ENCODE data around the gene DCTN5. TPM values are rescaled to one million over a fixed set of nuclear protein-coding genes. Genes with fewer than 3 reads are reported as not detected.

DCTN5 gene
- 93.0 TPM for total RNA-seq

DNA sequence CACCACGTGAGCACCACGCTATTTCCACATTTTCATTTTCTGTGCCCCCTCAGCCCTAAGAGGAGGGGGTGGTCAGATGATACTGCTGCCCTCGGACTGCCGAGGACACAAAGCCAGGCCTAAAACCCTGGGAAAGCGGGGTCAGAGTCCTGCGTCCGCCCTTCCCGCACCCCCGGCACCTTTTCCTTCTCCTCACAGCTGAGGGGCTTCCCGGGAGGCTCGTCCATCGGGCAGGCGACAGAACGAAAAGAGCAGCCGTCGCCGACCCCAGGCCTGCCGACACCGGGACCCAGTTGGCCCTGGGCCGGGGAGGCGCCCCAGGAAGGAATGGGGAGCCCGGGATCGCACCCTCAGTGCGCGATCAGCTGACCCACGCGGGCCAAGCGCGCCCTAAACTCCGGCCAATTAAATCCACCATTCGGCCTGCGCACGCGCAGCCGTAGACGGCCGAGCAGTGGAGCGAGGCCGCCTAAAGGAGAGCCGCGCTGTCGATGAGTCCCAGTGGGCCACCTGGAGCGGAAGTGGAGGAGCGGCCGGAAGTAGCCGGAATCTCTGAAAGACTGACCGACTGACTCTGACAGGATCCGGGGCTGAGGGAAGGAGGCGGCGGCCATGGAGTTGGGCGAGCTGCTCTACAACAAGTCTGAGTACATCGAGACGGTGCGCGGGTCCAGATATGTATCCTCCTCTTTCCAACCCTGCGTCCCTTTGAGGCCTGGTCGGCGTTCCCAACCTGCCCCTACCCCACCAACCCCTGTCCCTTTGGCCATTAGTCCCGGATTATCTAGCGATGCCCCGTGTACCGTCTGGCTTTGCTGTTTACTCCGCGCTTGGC lies at the start of gene DCTN5, which contains the start of gene PALB2:
Gene DCTN5, plus strand, starts transcription at position 536 of the 835 bp plus-strand sequence. Its CDS starts 77 bp downstream, at position 613.
Gene PALB2, minus strand, starts transcription at position 380 of the 835 bp plus-strand sequence. Its CDS starts 153 bp downstream, at position 227.

DNA sequence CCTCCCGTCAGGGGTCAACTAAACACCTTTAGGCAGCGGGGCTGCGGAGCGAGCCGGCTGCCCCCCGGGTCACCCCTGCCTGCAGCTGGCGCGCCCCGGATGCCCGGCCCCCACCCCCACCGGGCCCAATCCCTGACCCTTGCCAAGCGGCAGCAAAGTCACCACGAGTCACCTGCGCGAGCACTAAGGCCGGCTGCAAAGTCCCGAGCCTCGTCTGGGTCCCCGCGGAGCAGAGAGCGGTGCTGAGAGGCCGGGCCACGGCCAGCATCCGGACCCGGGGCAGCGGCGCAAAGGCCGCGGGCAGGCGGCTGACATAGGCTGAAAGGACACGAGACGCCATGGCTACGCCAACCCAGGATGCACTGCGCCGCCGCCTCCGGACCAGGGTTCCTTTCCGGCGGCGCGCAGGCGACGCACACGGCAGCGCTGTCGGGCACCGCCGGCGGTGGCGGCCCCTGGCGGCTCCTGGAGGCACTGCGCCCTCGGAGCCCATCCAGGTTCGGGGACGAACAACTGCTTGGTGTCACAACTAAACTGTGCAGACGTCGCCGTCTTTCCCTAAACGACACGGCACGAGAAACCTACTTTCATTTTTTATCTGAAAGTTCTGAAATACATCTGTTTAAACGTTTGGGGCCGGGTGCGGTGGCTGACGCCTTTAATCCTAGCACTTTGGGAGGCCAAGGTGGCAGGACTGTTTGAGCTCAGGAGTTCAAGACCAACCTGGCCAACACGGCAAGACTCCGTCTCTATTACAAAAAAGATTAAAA lies 45.1 kb upstream of the DCTN5 start, which contains the start of gene NDUFAB1:
Gene NDUFAB1, minus strand, starts transcription at position 366 of the 770 bp plus-strand sequence. Its CDS starts 26 bp downstream, at position 340.

DNA sequence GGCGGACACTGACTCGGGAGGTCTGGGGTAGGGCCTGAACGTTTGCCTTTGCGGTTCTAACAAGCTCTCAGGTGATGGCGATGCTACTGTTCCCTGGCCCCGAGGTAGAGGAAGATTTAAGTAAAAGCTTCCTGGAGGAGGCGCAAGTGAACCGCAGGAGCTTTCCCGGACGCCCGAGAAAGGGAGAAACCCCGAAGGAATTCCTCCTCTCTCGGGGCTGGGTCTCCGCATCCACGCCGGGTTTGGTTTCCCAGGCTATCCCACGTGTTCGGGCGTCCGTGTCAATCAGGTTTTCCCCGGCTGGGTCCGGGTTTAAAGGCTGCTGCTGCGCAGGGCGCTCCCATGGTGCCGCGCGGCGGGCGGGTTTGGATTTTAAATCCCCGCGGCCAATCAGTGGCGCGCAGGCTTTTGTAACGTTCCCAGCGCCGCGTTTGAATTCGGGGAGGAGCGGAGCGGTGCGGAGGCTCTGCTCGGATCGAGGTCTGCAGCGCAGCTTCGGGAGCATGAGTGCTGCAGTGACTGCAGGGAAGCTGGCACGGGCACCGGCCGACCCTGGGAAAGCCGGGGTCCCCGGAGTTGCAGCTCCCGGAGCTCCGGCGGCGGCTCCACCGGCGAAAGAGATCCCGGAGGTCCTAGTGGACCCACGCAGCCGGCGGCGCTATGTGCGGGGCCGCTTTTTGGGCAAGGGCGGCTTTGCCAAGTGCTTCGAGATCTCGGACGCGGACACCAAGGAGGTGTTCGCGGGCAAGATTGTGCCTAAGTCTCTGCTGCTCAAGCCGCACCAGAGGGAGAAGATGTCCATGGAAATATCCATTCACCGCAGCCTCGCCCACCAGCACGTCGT lies 37.4 kb downstream of the DCTN5 start, which contains the start of gene PLK1:
Gene PLK1, plus strand, starts transcription at position 460 of the 844 bp plus-strand sequence. Its CDS starts 44 bp downstream, at position 504.

DNA sequence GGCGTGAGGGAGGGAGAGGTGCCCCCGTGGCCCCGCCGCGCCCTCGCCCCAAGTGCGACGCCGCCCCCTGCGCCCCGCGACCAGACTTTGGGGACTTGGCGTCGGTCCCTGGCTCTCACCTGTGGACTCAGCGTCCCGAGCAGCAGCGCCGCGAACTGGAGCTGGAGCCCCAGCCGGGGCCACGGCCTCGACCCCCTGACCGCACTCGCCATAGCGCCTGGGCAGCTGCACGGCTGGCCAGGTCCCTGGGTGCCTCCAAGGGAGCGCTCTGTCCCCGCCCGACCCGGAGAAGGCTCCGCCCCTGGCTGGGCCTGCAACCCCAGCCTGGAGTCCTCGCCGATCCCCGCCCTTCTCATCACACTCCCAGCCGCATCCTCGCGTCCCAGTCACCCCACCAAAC lies 71.7 kb downstream of the DCTN5 start, which contains the start of gene ERN2:
Gene ERN2, minus strand, starts transcription at position 247 of the 400 bp plus-strand sequence. Its CDS starts 35 bp downstream, at position 212.

Other genes with a start within 250 kb of the DCTN5 start
- gene COG7, start 188.3 kb upstream of the DCTN5 start, total RNA-seq, result 28.2 TPM
- 58.2 TPM for gene GGA2, start 131.0 kb upstream of the DCTN5 start, total RNA-seq
- gene EARS2, start 84.1 kb upstream of the DCTN5 start, total RNA-seq, result 50.4 TPM
- gene UBFD1, start 83.7 kb upstream of the DCTN5 start, total RNA-seq, result 63.5 TPM
- 57.6 TPM for gene NDUFAB1, start 45.1 kb upstream of the DCTN5 start, total RNA-seq
- 15.0 TPM for gene PALB2, start 156 bp upstream of the DCTN5 start, total RNA-seq
- gene PLK1, start 37.4 kb downstream of the DCTN5 start, total RNA-seq, result 5.9 TPM
- gene ERN2, start 71.8 kb downstream of the DCTN5 start, total RNA-seq, result not detected
- 0.31 TPM for gene CHP2, start 113.6 kb downstream of the DCTN5 start, total RNA-seq
- 81.4 TPM for gene PRKCB, start 194.5 kb downstream of the DCTN5 start, total RNA-seq